ENCODE results near the gene WDCP.

GRCh38 chr2:24038786-24039499, 8.2 kb downstream of the WDCP start:
- TF ChIP-seq CTCF (IDR thresholded peaks at IDR 0.05; ENCODE audit: extremely low read depth in 1 of 2, insufficient read depth in 1 of 2, low read depth in 1 of 2, low read length in 2 of 2), result no peak
- TF ChIP-seq POLR2A (IDR thresholded peaks at IDR 0.05; ENCODE audit: low read depth, low read length), result no peak
- TF ChIP-seq EZH2 (IDR thresholded peaks at IDR 0.05; ENCODE audit: borderline replicate concordance, low read depth, low read length, severe bottlenecking), result no peak
- no peak for TF ChIP-seq MAX (IDR thresholded peaks at IDR 0.05; ENCODE audit: insufficient read depth, insufficient read length)
- no peak for TF ChIP-seq JUN (IDR thresholded peaks at IDR 0.05; ENCODE audit: borderline replicate concordance, insufficient read depth, insufficient read length, low read depth)
- no peak for TF ChIP-seq MYC (IDR thresholded peaks at IDR 0.05; ENCODE audit: low read depth, low read length)
- TF ChIP-seq POLR2AphosphoS5 (IDR thresholded peaks at IDR 0.05; ENCODE audit: insufficient read depth, low read depth, low read length), result no peak
- no peak for TF ChIP-seq GATA2 (IDR thresholded peaks at IDR 0.05; ENCODE audit: insufficient read depth, insufficient read length, low read depth, low read length)
